Measurements from ENCODE around the gene SF3B3. TPM values are rescaled to one million over a fixed set of nuclear protein-coding genes. Genes with fewer than 3 reads are reported as not detected.

SF3B3 gene
- total RNA-seq, 1 donor from 2014 or later = 176 TPM

DNA sequence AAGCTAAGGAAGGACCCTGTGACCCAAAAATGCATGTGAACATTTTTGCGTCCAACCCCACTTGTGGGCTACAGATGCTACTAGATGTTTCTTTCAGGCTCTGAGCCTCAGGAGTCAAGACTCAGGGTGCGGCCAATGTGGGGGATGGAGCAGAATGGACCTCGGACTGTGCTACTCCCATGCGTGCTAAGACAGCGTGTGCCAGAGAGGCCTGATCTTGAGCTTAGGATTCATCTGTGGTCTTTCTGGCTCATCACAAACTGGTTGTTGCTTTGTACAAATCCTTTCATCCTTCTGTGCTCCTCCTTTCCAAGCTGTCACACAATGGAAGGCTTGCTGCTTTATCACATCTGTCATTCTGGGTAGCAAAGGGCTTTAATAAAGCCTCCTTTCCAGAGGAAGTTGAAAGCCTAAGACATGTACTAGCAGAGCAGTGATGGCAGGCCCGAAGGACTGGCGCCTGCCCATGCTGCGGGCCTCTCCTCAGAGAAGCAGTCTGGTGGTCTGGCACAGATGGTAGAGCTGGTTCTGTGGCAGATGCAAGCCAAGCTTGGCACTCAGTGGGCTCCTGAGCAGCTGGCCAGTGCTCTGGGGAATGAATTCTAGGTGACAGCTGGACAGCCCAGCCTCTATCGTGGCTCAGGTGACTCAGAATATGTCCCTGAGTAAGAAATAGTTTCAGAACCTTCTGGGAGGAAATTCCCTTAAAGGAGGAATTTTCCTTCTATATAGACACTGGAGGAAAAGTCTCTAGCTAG lies 28.0 kb upstream of the SF3B3 start:
- no peaks in the 10 kb centered on the region for H3K4me1 ChIP-seq
- no peak for DNase-seq
- TF ChIP-seq, protein P1, sequence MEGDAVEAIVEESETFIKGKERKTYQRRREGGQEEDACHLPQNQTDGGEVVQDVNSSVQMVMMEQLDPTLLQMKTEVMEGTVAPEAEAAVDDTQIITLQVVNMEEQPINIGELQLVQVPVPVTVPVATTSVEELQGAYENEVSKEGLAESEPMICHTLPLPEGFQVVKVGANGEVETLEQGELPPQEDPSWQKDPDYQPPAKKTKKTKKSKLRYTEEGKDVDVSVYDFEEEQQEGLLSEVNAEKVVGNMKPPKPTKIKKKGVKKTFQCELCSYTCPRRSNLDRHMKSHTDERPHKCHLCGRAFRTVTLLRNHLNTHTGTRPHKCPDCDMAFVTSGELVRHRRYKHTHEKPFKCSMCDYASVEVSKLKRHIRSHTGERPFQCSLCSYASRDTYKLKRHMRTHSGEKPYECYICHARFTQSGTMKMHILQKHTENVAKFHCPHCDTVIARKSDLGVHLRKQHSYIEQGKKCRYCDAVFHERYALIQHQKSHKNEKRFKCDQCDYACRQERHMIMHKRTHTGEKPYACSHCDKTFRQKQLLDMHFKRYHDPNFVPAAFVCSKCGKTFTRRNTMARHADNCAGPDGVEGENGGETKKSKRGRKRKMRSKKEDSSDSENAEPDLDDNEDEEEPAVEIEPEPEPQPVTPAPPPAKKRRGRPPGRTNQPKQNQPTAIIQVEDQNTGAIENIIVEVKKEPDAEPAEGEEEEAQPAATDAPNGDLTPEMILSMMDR (IDR thresholded peaks at IDR 0.05) = no peak
- H3K36me3 ChIP-seq = peaks cover 91% of the 10 kb centered on the region
- ATAC-seq = no peak
- no peaks in the 10 kb centered on the region for H3K9me3 ChIP-seq
- H3K4me3 ChIP-seq = no peak overlapping the region
- H3K27ac ChIP-seq = no peak overlapping the region
- intact Hi-C loops (cut with DNase I) = no loop called here
- no peaks in the 10 kb centered on the region for H3K27me3 ChIP-seq (ENCODE audit: low read depth)

DNA sequence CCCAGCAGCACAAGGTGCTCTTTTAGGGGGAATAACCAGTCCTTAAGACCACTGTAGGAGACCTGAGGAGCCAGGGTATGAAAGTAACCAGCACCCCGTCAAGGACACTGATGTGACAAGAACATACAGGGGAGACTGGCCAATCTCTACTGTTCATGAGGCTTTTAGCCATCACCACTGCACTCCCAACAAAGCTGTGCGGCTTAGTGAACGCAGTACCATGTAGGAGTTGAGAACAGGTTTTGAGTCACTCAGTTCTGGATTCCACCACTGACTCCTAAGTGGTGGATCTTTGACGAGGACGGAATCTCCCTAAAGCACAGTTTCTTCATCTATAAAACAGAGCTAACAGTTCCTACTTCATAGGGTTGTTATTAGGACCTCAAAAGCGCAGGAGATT lies 27.1 kb upstream of the SF3B3 start:
- intact Hi-C loops (cut with DNase I) = no loop called here
- no peak overlapping the region for H3K4me3 ChIP-seq
- H3K9me3 ChIP-seq = no peaks in the 10 kb centered on the region
- H3K27ac ChIP-seq = no peak overlapping the region
- no peak for ATAC-seq
- TF ChIP-seq, protein P1 (IDR thresholded peaks at IDR 0.05) = no peak
- H3K36me3 ChIP-seq = peaks cover 90% of the 10 kb centered on the region
- no peaks in the 10 kb centered on the region for H3K27me3 ChIP-seq (ENCODE audit: low read depth)
- no peak for DNase-seq
- no peaks in the 10 kb centered on the region for H3K4me1 ChIP-seq

DNA sequence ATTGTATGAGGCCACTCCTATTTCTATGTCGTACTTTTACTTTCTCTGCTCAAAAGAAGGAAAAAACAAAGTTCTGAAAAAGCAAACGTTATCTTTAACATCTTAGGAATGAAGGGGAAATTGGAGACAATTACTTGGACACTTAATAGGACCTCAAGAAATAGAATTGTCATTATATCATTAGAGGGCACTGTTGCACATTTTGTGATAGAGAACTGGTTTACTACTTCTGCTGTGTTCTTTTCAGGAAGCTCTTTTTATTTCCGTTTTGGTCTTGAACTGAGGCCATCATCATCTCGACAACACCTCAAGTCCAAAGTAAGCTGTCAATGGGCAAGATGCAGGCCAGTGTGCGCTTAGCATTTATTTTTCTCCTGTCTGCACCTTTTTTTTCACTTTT lies 14.9 kb upstream of the SF3B3 start:
- TF ChIP-seq, protein P1 (IDR thresholded peaks at IDR 0.05) = no peak
- DNase-seq (no peak), ATAC-seq (no peak)
- no peaks in the 10 kb centered on the region for H3K9me3 ChIP-seq
- H3K27me3 ChIP-seq (ENCODE audit: low read depth) = no peaks in the 10 kb centered on the region
- intact Hi-C loops (cut with DNase I) = no loop called here
- no peak overlapping the region for H3K27ac ChIP-seq
- no peaks in the 10 kb centered on the region for H3K4me1 ChIP-seq
- H3K36me3 ChIP-seq = peaks cover 84% of the 10 kb centered on the region
- H3K4me3 ChIP-seq = no peak overlapping the region

DNA sequence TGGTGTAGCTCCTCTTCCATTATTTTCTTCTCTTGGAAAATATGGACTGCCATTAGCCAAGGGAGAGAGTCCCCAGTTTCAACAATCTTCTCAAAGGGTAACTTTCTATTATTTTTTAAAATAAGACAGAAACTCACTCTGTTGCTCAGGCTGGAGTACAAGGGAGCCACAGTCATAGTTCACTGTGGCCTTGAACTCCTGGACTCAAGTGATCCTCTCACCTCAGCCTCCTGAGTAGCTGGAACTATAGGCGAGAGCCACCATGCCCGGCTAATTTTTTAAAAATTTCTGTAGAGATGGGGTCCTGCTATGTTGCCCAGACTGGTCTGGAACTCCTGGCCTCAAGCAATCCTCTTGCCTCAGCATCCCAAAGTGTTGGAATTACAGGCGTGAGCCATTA lies 13.4 kb upstream of the SF3B3 start:
- Histone ChIP-seq H3K4me1 (no peaks in the 10 kb centered on the region), H3K4me3 (no peak overlapping the region), H3K9me3 (no peaks in the 10 kb centered on the region), H3K27ac (no peak overlapping the region), H3K36me3 (peaks cover 92% of the 10 kb centered on the region), H3K27me3 (ENCODE audit: low read depth) (no peaks in the 10 kb centered on the region)
- intact Hi-C loops (cut with DNase I) = no loop called here
- ATAC-seq (no peak), DNase-seq (no peak)
- TF ChIP-seq, protein P1 (IDR thresholded peaks at IDR 0.05) = no peak

DNA sequence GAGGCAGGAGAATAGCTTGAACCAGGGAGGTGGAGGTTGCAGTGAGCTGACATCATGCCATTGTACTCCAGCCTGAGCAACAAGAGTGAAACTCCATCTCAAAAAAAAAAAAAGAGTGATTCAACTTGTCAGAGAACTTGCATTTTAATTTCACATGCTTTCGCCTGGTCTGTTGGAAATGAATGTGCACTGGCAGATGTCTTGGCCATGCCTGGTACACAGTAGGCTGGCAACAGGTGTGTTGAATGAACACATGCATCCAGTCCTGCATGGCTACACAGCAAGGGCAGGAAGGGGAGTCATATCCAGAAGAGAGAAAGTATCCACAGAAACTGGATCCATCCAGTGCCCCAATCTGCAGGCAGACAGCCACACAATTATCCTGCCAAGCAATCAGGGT lies 11.8 kb upstream of the SF3B3 start:
- peaks cover 100% of the 10 kb centered on the region for H3K36me3 ChIP-seq
- no peak overlapping the region for H3K4me3 ChIP-seq
- TF ChIP-seq, protein P1 (IDR thresholded peaks at IDR 0.05) = no peak
- H3K4me1 ChIP-seq = no peaks in the 10 kb centered on the region
- intact Hi-C loops (cut with DNase I) = no loop called here
- no peaks in the 10 kb centered on the region for H3K9me3 ChIP-seq
- DNase-seq (no peak), ATAC-seq (no peak)
- H3K27ac ChIP-seq = no peak overlapping the region
- H3K27me3 ChIP-seq (ENCODE audit: low read depth) = no peaks in the 10 kb centered on the region

Data from lower lobe of right lung (tissue), 2 donors.